Measurements from ENCODE around the gene JMJD4. TPM values are rescaled to one million over a fixed set of nuclear protein-coding genes. Genes with fewer than 3 reads are reported as not detected.
A peak's percentile ranks its signal among the peaks of the same experiment; 100 is the strongest.

JMJD4 gene
- total RNA-seq, 2 experiments from 2014 or later: 24.1 to 27.9 TPM

- peak overlapping the region; percentile 63 for H3K27ac Mint-ChIP-seq
- peak; percentile 84 for DNase-seq
- H3K9me3 Mint-ChIP-seq: no peaks in the 10 kb centered on the region
- no peaks in the 10 kb centered on the region for H3K27me3 Mint-ChIP-seq
- no peak overlapping the region for H3K4me3 Mint-ChIP-seq
- peaks cover 63% of the 10 kb centered on the region for H3K4me1 Mint-ChIP-seq
- H3K36me3 Mint-ChIP-seq: peaks cover 15% of the 10 kb centered on the region
Observed at GRCh38 chr1:227762231-227762911, 27.3 kb upstream of the JMJD4 start.

- no peaks in the 10 kb centered on the region for H3K9me3 Mint-ChIP-seq
- no peak overlapping the region for H3K4me3 Mint-ChIP-seq
- H3K36me3 Mint-ChIP-seq: peaks cover 18% of the 10 kb centered on the region
- peaks cover 57% of the 10 kb centered on the region for H3K4me1 Mint-ChIP-seq
- no peak for DNase-seq
- no peak overlapping the region for H3K27ac Mint-ChIP-seq
- H3K27me3 Mint-ChIP-seq: no peaks in the 10 kb centered on the region
Observed at GRCh38 chr1:227761621-227762230, 26.6 kb upstream of the JMJD4 start.

- Mint-ChIP-seq H3K4me1 (peaks cover 46% of the 10 kb centered on the region), H3K27ac (no peak overlapping the region), H3K27me3 (no peaks in the 10 kb centered on the region), H3K36me3 (peaks cover 16% of the 10 kb centered on the region), H3K9me3 (no peaks in the 10 kb centered on the region), H3K4me3 (no peak overlapping the region)
- no peak for DNase-seq
Observed at GRCh38 chr1:227760377-227760776, 25.3 kb upstream of the JMJD4 start.

GRCh38 chr1:227759341-227760300 is 24.5 kb upstream of the JMJD4 start:
- Mint-ChIP-seq H3K9me3 (no peaks in the 10 kb centered on the region), H3K4me1 (peaks cover 39% of the 10 kb centered on the region), H3K27ac (no peak overlapping the region), H3K36me3 (peaks cover 16% of the 10 kb centered on the region), H3K27me3 (no peaks in the 10 kb centered on the region), H3K4me3 (no peak overlapping the region)
- DNase-seq: no peak

- Mint-ChIP-seq H3K4me1 (peaks cover 33% of the 10 kb centered on the region), H3K27ac (no peak overlapping the region), H3K9me3 (no peaks in the 10 kb centered on the region), H3K36me3 (peaks cover 11% of the 10 kb centered on the region), H3K27me3 (no peaks in the 10 kb centered on the region), H3K4me3 (no peak overlapping the region)
- DNase-seq: no peak
Observed at GRCh38 chr1:227758366-227758765, 23.3 kb upstream of the JMJD4 start.

GRCh38 chr1:227757781-227758180 is 22.7 kb upstream of the JMJD4 start:
- Mint-ChIP-seq H3K4me3 (no peak overlapping the region), H3K27ac (no peak overlapping the region), H3K9me3 (no peaks in the 10 kb centered on the region), H3K27me3 (no peaks in the 10 kb centered on the region), H3K4me1 (peaks cover 28% of the 10 kb centered on the region), H3K36me3 (peaks cover 11% of the 10 kb centered on the region)
- no peak for DNase-seq

- Mint-ChIP-seq H3K36me3 (peaks cover 13% of the 10 kb centered on the region), H3K4me1 (peaks cover 18% of the 10 kb centered on the region), H3K27ac (no peak overlapping the region), H3K4me3 (no peak overlapping the region), H3K27me3 (no peaks in the 10 kb centered on the region), H3K9me3 (no peaks in the 10 kb centered on the region)
- DNase-seq: no peak
Observed at GRCh38 chr1:227756172-227756959, 21.3 kb upstream of the JMJD4 start.

GRCh38 chr1:227754958-227755357 is 19.9 kb upstream of the JMJD4 start:
- H3K36me3 Mint-ChIP-seq: peaks cover 10% of the 10 kb centered on the region
- no peak for DNase-seq

GRCh38 chr1:227753999-227754711 is 19.1 kb upstream of the JMJD4 start:
- H3K27me3 Mint-ChIP-seq: no peaks in the 10 kb centered on the region
- no peak for DNase-seq
- no peaks in the 10 kb centered on the region for H3K9me3 Mint-ChIP-seq
- peaks cover 9% of the 10 kb centered on the region for H3K36me3 Mint-ChIP-seq
- H3K27ac Mint-ChIP-seq: no peak overlapping the region
- no peak overlapping the region for H3K4me3 Mint-ChIP-seq
- peaks cover 11% of the 10 kb centered on the region for H3K4me1 Mint-ChIP-seq

More at GRCh38 chr1:227754958-227755357, 19.9 kb upstream of the JMJD4 start:
- Mint-ChIP-seq H3K4me1 (peaks cover 13% of the 10 kb centered on the region), H3K4me3 (no peak overlapping the region), H3K27me3 (no peaks in the 10 kb centered on the region), H3K9me3 (no peaks in the 10 kb centered on the region), H3K27ac (no peak overlapping the region)

- peaks cover 6% of the 10 kb centered on the region for H3K36me3 Mint-ChIP-seq
- H3K4me3 Mint-ChIP-seq: no peak overlapping the region
- H3K4me1 Mint-ChIP-seq: peaks cover 15% of the 10 kb centered on the region
- H3K9me3 Mint-ChIP-seq: no peaks in the 10 kb centered on the region
- H3K27me3 Mint-ChIP-seq: no peaks in the 10 kb centered on the region
- H3K27ac Mint-ChIP-seq: no peak overlapping the region
- no peak for DNase-seq
Observed at GRCh38 chr1:227749916-227750710, 15.0 kb upstream of the JMJD4 start.

GRCh38 chr1:227749225-227749624 is 14.1 kb upstream of the JMJD4 start:
- no peaks in the 10 kb centered on the region for H3K27me3 Mint-ChIP-seq
- H3K4me1 Mint-ChIP-seq: peaks cover 22% of the 10 kb centered on the region
- H3K9me3 Mint-ChIP-seq: no peaks in the 10 kb centered on the region
- no peak for DNase-seq
- peaks cover 6% of the 10 kb centered on the region for H3K36me3 Mint-ChIP-seq
- H3K27ac Mint-ChIP-seq: no peak overlapping the region
- H3K4me3 Mint-ChIP-seq: no peak overlapping the region

- Mint-ChIP-seq H3K36me3 (peaks cover 6% of the 10 kb centered on the region), H3K27ac (no peak overlapping the region), H3K27me3 (no peaks in the 10 kb centered on the region), H3K4me1 (peaks cover 28% of the 10 kb centered on the region), H3K4me3 (no peak overlapping the region), H3K9me3 (no peaks in the 10 kb centered on the region)
- DNase-seq: no peak
Observed at GRCh38 chr1:227748496-227749182, 13.5 kb upstream of the JMJD4 start.

- Mint-ChIP-seq H3K4me3 (no peak overlapping the region), H3K27me3 (no peaks in the 10 kb centered on the region), H3K9me3 (no peaks in the 10 kb centered on the region), H3K27ac (no peak overlapping the region), H3K4me1 (peaks cover 32% of the 10 kb centered on the region), H3K36me3 (peaks cover 6% of the 10 kb centered on the region)
- no peak for DNase-seq
Observed at GRCh38 chr1:227747948-227748495, 12.9 kb upstream of the JMJD4 start.

All from activated naive CD8-positive, alpha-beta T cell treated with anti-CD3 and anti-CD28 coated beads for 36 hours (primary cell).